ENCODE results near the gene CENPL.

The CENPL gene

GRCh38 chr1:173757666-173758065 is 67.0 kb downstream of the CENPL start:
- no peak for DNase-seq

DNA sequence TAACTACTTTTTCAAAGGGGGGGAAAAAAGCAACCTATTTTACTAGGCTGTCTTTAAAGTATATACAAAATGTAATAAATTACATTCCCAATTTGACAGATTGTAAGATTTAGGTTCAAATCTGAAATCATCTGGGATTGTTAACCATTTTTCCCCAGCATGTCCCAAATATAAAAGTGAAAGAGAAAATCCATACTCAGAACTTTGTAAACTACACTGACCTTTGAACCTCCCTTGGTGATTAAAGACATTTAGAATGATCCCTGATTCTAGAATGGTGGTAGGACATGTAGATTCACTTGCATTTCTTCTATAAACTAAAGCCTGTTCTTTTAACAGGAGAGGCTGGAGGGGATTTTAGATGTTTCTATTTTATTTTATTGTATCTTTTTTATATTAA is 70.9 kb downstream of the CENPL start:
- DNase-seq, result no peak

Data from activated naive CD4-positive, alpha-beta T cell (primary cell).